SK-N-MC (cell line): ENCODE measurements around the gene SNX8.

Experiments used
- EZH2 ChIP-seq: fragments of 200-600 bp; sonication (generic); IDR thresholded peaks from one replicate; pipeline ENCODE4 v1.6.1; 2017; ENCODE audit warnings: antibody characterized with exemption
- POLR2AphosphoS5 ChIP-seq: IDR thresholded peaks from 2 replicates; pipeline ENCODE4 v1.6.1; 2012; ENCODE audit warnings: mild to moderate bottlenecking, low read depth, low read length, borderline replicate concordance

DNA sequence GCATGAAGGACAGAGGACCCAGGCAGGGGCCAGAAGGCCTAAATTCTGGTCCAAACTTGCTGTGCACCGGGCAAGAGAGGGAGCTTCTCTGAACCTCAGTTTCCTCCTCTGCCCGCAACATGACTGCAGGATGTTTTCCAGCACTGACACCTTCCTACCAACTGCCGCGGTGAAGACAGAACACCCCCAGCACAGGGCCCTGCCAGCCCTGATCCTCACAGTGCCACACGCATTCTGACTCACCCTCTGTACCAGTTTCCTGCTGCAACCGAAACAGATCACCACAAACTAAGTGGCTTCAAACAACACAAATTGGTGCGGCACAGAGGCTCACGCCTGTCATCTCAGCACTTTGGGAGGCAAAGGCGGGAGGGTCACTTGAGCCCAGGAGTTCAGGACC, 99.6 kb downstream of the SNX8 start:
- TF ChIP-seq EZH2 (no peak), POLR2AphosphoS5 (no peak)
